GM21381 (cell line): Measurements from ENCODE around the gene YWHAE.
A peak's percentile ranks its signal among the peaks of the same experiment; 100 is the strongest.
"Not testable (repeated sequence)": the region's sequence is repeated elsewhere in the genome, so short reads cannot be mapped to it uniquely, and the experiment has no call there.

Experiments used
- ATAC-seq: cut with Tn5 transposase; IDR thresholded peaks from one replicate; pipeline ENCODE4 v1.9.1; 2021; ENCODE audit warnings: mild to moderate bottlenecking, moderate library complexity; ENCODE audit not compliant: unreplicated experiment

Gene YWHAE

DNA sequence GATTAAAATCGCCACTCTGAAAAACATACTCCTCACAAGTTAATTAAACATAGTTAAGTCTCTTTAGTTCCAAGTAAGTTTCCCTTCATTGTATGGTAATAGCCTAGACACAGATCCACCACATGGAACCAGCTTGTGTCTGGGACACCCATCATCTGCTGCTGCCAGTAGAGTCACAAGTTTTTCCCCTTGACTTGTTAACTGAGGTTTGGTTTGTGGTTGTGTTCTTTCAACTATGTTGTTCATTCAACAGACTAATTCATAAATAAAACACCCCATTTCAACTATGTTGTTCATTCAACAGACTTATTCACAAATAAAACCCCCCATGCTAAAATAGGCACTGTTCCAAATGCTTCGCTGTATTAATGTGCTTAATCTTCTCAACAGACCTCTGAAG lies 24.4 kb downstream of the YWHAE start:
- no peak for ATAC-seq

DNA sequence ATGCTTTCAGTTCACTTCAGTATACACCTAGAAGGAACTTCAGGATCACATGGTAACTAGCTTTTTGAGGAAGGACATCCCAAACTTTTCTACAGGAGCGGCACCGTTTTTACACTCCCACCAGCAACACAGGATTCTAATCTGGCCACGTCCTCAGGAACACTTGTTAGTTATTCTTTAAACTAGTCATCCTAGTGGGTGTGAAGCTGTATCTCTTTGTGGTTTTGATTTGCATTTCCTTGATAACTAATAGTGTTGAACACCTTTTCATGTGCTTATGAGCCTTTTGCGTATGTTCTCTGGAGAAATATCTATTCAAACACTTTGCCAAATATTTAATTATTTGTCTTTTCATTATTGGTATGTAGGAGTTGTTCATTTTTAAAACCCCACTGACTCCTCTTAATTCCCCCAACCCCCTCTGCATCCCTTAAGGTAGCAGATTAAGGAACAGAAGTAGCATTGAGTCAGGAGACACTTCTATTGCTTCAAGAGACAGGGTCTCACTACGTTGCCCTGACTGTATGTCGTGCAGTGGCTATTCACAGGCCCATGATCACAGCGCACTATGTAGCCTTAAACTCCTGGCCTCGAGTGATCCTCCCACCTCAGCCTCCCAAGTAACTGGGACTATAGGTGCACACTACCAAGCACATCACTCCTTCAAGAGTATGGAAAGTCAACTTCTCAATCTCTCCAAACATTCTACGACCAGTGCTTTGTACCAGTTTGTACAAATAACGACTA lies 25.4 kb downstream of the YWHAE start:
- peak; percentile 45 for ATAC-seq

DNA sequence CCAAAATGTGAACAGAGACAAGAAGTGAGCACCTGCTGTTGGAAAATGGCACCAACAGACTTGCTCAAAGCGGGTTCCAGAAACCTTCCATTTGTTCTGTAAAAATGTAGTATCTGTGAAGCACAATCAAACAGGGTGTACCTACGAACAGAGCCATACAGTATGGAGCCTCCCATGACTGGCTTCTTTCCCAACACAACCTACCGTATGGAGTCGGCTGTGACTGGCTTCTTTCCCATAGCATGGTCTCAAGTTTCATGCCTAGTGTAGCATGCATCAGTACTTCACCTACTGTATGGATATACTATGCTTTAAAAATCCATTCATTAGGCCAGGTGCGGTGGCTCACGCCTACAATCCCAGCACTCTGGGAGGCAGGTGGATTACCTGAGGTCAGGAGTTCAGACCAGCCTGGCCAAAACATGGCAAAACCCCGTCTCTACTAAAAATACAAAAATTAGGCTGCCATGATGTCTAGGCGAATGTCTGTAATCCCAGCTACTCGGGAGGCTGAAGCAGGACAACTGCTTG lies 26.2 kb downstream of the YWHAE start:
- ATAC-seq = no peak

DNA sequence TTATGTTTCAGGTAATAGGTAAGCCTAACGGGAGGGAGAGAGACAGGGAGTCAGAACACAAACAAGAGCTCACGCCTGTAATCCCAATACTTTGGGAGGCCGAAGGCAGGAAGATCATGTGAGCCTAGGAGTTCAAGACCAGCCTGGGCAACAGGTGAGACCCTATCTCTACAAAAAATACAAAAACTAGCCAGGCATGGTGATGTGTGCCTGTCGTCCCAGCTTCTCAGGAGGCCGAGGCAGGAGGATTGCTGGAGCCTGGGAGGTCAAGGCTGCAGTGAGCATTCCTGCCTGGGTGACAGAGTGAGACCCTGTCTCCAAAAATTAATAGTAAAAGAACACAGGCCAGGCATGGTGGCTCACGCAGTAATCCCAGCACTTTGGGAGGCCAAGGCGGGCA lies 27.4 kb downstream of the YWHAE start:
- no peak for ATAC-seq

DNA sequence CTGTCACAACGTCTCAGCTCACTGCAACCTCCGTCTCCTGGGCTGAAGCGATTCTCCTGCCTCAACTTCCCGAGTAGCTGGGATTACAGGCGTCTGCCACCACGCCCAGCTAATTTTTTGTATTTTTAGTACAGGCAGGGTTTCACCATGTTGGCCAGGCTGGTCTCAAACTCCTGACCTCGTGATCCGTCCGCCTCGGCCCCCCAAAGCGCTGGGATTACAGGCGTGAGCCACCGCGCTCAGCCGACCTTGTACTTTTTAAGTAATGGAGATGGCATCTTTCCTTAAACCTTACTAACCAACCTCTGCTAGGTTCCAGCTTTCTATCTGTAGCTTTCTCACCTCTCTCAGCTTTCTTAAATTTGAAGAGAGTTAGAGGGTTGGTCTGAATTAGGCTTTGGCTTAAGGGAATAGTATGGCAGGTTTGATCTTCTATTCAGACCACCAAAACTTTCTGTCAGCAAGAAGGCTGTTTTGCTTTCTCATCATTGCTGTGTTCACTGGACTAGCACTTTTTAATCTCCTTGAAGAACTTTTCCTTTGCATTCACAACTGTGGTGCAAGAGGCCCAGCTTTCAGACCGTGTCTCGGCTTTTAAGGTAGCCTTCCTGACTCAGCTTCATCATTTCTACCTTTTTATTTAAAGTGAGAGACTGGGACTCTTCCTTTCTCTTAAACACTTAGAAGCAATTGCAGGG lies 28.0 kb downstream of the YWHAE start:
- no peak for ATAC-seq

DNA sequence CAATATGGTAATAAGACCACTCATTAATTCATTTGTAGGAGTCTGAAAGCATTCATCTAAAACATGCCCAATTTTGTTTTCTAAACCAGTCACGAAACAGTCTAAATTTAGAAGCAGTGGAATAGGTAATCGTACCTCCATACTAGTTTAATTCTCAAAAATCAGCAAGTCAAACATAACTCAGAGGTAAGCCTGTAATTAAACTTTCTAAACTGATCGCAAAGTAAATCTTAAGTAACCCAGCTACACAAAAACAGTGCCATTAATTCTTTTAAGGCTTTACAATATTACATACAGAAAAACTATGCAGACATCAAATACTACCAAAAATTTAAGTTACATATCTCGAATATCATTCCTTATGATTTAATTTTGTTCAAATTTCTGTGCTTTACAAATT lies 31.4 kb downstream of the YWHAE start:
- no peak for ATAC-seq

DNA sequence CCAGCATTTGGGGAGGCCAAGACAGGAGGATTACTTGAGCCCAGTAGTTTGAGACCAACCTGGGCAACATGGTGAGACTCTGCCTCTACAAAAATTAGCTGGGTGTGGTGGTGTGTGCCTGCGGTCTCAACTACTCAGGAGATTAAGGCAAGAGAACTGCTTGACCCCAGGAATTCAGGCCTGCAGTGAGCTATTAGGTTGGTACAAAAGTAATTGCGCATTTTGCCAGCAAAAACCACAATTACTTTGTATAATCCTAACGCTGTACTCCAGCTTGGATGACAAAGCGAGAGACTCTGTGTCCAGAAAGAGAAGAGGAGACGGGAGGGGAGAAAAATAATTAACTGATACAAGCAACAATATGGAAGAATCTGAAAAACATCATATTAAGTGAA lies 32.7 kb downstream of the YWHAE start:
- no peak for ATAC-seq

DNA sequence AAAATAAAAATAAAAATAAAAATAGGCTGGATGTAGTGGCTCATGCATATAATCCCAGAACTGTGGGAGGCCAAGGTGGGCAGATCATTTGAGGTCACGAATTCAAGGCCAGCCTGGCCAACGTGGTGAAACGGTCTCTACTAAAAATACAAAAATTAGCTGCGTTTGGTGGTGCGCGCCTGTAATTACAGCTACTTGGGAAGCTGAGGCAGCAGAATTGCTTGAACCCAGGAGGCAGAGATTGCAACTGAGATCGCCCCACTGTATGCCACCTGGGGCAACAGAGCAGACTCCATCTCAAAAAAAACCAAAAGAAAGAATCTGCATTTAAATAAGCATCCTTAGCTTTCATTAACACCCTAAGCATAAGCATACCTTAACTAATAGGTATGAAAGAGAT lies 33.8 kb downstream of the YWHAE start:
- ATAC-seq = no peak

DNA sequence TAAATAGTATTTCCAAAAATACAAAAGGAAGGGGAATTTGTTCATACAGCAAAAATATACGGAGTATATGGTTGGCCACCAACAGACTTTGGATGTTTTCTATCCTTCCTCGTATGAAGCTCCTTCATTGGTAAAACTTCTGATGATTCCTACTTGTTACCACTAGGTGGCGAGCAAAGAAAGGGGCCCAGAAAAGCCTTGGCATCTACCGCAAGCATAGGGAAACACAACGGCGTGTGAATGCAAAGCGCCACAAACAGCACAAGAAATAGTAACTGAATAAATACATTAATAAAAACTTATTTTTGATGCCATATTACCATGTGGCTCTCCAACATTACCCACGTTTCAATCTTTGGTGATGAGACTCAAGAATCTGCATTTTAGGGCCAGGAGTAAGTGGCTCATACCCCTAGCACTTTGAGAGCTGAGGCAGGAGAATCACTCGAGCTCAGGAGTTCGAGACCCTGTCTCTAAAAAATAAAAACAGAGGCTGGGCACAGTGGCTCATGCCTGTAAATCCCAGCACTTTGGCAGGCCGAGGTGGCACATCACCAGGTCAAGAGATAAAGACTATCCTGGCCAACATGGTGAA lies 34.5 kb downstream of the YWHAE start:
- ATAC-seq = no peak

DNA sequence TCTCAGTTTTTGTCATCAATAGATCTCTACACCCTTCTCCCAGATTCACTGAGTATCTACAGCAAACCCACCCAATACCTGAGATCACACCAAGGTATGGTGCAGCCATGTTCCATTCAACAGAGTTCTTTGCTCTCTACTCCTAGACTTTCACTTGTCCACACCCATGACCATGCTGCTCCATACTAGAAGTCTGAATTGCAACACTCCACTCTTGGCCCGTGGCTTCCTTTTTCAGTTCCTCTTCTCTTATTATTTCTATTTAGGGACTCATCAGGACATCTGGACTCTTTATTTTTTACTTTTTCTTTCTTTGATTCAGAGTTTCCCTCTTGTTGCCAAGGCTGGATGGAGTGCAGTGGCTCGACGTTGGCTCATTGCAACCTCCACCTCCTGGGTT lies 37.1 kb downstream of the YWHAE start:
- no peak for ATAC-seq

DNA sequence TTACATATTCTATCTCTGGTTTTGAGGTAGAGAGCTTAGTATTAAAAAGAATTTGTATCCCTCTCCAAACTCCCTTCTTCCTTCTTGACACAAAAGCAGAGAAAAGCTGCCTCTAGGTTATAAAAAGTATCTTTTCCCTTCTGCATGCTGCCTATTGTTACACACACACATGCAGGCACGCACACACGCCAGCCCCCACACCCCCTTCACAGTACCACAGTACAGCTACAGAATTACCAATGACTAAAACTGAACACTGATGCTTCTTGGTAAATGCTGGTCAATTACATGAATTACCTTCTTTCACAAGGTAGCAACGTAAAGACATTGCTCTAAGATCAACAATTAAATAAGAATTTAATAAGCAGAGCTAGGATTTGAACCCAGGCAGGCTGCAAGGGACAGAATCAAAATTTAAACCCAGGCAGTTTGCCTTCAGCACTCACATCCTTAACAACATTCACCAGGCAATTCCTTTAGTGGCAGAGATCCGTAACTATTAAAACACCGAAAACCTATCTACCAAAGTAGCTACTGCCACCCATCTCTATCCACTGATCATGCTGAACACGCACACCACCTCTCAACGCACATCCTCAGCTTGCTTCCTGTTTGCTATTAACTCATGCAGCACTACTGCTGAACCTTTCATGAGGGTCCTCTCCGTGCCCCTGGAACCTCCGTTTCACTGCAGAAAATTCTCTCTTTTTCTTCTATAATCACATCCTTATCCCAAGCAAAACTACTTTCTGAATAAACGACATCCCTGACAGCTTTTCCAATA lies 37.8 kb downstream of the YWHAE start:
- no peak for ATAC-seq

DNA sequence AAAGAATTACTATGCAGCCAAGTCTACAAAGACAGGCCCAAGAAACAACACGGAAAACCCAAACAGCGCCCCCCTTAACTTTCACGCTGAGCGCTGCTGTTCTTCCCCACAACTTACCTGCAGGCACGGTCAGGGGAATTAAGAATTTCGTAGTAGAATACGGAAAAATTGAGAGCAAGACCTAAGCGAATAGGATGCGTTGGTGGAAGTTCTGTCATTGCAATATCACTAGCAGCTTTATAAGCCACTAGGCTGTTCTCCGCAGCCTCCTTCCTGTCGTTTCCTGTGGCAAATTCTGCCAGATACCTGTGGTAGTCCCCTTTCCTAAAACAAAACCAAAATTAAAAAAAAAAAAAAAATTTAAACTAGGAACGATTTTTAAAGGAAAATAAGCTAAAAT lies 39.0 kb downstream of the YWHAE start:
- ATAC-seq = no peak

DNA sequence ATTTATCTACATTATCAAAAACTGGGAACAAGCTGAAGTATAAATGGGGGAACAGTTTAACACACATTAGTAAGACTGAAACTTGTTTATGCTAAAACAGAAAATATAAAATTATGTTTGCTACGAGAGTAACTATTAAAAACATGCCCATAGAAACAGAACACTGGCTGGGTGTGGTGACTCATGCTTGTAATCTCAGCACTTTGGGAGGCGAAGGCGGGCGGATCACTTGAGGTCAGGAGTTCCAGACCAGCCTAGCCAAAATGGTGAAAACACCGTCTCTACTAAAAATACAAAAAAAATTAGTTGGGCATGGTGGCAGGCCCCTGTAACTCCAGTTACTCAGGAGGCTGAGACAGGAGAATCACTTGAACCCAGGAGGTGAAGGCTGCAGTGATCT lies 39.7 kb downstream of the YWHAE start:
- not testable (repeated sequence) for ATAC-seq

DNA sequence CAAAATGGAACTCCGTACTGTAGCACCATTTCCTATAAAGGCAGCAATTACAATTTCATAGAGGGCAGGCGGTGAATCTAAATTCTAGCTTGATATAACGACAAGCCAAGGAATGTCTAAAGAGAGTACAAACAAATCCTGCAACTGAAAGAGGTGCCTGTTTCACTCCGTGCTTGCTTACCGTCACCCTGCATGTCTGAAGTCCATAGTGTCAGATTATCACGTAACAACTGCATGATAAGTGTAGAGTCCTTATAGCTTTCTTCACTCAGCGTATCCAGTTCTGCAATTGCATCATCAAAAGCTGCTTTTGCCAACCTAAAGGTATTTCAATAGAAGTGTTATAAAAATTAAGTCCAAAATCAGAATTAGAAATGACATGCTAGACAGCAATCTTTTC lies 46.0 kb downstream of the YWHAE start:
- ATAC-seq = no peak

DNA sequence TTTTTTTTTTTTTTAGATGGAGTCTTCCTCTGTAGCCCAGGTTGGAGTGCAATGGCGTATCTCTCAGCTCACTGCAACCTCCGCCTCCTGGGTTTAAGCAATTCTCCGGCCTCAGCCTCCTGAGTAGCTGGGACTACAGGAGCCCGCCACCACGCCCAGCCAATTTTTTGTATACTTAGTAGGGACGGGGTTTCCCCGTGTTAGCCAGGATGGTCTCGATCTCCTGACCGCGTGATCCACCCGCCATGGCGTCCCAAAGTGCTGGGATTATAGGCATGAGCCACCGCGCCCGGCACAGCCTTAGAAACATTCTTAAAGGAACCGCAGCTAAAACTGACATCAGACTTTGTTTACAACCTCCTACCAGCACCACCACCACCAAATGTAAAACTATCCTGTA lies 47.5 kb downstream of the YWHAE start:
- ATAC-seq = not testable (repeated sequence)

DNA sequence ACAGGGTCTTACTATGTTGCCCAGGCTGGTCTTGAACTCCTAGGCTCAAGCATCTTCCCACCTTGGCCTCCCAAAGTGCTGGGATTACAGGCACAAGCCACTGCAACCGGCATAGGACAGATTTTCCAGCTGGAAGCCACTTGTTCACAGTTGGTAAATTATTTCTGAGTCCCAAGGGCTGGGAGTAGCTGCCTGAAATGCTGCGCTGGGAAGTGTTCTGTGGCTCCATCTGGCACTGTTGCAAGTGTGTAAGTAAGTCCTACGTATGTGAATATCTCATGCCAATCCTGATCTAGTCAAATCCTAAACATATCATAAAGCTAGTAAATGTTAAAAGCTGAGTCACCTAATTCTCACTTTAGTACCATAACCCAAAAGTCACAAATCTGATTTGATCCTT lies 48.1 kb downstream of the YWHAE start:
- ATAC-seq = no peak

DNA sequence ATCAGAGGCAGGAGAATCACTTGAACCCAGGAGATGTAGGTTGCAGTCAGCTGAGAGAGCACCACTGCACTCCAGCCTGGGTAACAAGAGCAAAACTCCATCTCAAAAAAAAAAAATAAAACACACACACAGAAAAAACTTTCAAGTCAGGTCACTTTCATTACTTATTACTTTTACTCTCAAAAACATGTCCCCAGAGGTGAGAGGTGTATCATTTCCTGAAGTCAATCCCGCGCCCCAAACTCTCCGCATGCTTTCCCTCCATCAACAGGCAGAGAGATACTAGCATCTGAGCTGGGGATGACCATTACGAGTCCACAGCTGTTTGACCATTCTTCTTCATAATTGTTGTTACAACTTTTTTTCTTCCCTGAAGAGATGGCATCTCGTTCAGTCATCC lies 48.7 kb downstream of the YWHAE start:
- no peak for ATAC-seq

DNA sequence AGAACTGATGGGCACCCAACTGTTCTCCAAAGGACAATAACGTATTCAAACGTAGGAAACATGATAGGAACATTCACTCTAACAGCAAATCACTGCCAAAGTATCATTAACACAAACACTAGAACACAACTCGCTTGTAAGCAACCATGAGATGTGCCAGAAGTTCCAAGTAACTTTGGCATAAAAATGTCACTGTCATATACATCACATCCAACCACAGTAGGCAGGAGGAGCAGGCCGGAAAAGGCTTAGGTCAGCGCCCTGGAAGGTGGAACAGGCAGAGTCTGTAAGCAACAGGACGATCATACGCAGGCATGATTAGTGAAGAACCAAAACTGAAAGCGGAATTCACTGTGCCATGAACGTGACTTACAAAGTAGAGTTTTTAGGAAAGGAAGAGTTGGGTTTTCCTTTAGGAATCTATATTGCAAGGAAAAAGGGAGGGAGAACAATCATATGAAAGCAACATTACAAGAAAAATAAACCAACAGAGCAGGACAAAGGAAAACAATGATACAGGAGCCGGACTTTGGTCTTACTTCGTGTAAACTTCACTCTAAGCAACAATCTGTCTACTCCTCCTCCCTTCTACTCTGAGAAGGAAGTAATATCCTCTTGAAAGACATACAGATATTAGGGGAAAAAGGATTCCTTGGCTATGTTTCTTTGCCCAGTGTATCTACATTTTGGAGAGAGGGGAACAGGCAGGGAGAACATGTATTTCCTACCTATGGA lies 52.3 kb downstream of the YWHAE start:
- ATAC-seq = no peak

DNA sequence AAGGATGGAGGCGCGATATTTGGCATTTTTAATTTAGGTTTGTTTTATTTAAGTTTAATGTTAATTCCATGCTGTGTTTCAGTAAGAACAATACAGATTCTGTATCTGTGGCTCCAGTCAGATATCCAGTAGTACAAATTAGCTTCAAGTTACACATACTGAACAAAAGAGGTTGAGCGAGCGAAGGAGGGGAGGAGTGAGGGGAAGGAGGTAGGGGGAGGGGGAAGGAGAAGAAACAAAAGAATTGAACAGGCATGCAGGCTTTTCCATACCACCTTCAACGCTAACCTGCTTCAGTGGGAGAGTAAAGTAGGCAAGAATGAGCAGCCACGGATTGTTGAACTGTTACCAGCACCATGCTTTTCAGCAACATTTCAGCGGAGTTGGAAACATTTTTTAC lies 55.5 kb downstream of the YWHAE start:
- no peak for ATAC-seq

DNA sequence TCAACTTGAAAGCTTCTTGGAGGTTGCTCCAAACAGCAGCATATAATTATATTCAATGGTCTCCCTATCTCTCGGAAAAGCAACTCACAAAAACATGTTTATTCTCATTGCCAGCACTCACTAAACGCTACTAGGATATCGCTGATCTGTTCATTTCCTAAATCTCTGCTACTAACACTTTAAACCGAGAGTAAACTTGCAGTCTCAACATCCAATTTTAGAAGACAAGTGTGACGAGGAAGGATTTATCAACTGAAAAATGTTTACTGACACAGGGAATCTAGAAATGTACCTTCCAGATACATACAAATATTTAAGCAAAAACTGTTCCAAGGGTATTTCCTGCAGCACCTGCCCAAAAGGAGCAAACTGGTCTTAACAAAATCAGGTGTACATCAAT lies 56.5 kb downstream of the YWHAE start:
- ATAC-seq = no peak

DNA sequence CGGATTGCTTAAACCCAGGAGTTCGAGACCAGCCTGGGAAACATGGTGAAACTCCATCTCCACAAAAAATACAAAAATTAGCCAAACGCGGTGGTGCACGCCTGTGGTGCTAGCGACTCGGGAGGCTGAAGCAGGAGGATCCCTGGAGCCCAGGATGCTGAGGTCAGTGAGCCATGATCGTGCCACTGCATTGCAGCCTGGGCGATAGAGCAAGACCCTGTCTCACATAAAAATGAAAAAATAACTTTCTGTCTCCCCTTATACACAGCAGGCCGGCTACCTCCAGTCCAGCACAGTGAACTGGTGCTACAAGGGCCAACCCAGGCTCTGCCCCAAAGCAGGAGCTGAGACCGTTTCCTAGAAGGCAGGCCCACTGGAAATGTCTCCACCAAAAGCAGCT lies 59.7 kb downstream of the YWHAE start:
- ATAC-seq = no peak
